Loucy (cell line): ENCODE results near the gene HTR2B.

Experiments
- H2AFZ ChIP-seq: fragments of 200-600 bp; sonication (generic); 2 replicates; pipeline ENCODE4 v1.6.0; 2016; ENCODE audit warnings: antibody characterized with exemption, mild to moderate bottlenecking, low read length, moderate library complexity
- H3F3A ChIP-seq: fragments of 200-600 bp; 2 replicates; pipeline ENCODE4 v1.6.0; 2016; ENCODE audit warnings: antibody characterized with exemption, low read depth, mild to moderate bottlenecking
- H3K27me3 ChIP-seq: fragments of 200-600 bp; sonication (generic); 2 replicates; pipeline ENCODE4 v1.6.1; 2014; ENCODE audit warnings: low read length, mild to moderate bottlenecking; ENCODE audit not compliant: insufficient read depth, poor library complexity, severe bottlenecking
- H3K36me3 ChIP-seq: fragments of 200-600 bp; sonication (generic); 2 replicates; pipeline ENCODE4 v1.6.1; 2016; ENCODE audit warnings: low read length; ENCODE audit not compliant: insufficient read depth
- H3K4me1 ChIP-seq: fragments of 200-600 bp; sonication (generic); 2 replicates; pipeline ENCODE4 v1.5.1; 2014; ENCODE audit warnings: low read length, mild to moderate bottlenecking; ENCODE audit not compliant: insufficient read depth, poor library complexity, severe bottlenecking
- H3K4me2 ChIP-seq: fragments of 200-600 bp; sonication (generic); 2 replicates; pipeline ENCODE4 v1.6.0; 2014; ENCODE audit warnings: antibody characterized with exemption, low read length, low read depth, mild to moderate bottlenecking; ENCODE audit not compliant: poor library complexity, severe bottlenecking
- H3K4me3 ChIP-seq: fragments of 200-600 bp; sonication (generic); 2 replicates; pipeline ENCODE4 v1.5.1; 2014; ENCODE audit warnings: low read length, mild to moderate bottlenecking, mixed read lengths; ENCODE audit not compliant: poor library complexity, severe bottlenecking
- H3K79me2 ChIP-seq: fragments of 200-600 bp; sonication (generic); 2 replicates; pipeline ENCODE4 v1.6.1; 2014; ENCODE audit warnings: low read length; ENCODE audit not compliant: insufficient read depth
- H3K9ac ChIP-seq: fragments of 200-600 bp; sonication (generic); 2 replicates; pipeline ENCODE4 v1.6.0; 2014; ENCODE audit warnings: mild to moderate bottlenecking, low read depth, low read length, moderate library complexity; ENCODE audit not compliant: poor library complexity, severe bottlenecking
- H3K9me2 ChIP-seq: fragments of 200-600 bp; sonication (generic); replicated peaks from 2 replicates; pipeline ENCODE4 v1.6.1; 2016; ENCODE audit warnings: low read depth, low read length, mixed read lengths
- H3K9me3 ChIP-seq: fragments of 200-600 bp; sonication (generic); 2 replicates; pipeline ENCODE4 v1.6.1; 2014; ENCODE audit warnings: mild to moderate bottlenecking, antibody characterized with exemption, low read length, low read depth; ENCODE audit not compliant: insufficient read depth
- H4K20me1 ChIP-seq: fragments of 200-600 bp; sonication (generic); 2 replicates; pipeline ENCODE4 v1.6.0; 2014; ENCODE audit warnings: antibody characterized with exemption, low read length, mild to moderate bottlenecking; ENCODE audit not compliant: insufficient read depth, poor library complexity, severe bottlenecking
- CTCF ChIP-seq: fragments of 200-600 bp; sonication (generic); conservative IDR thresholded peaks from 2 replicates; pipeline ENCODE4 v1.5.1; 2014; ENCODE audit warnings: mild to moderate bottlenecking, antibody characterized with exemption, low read length
- EZH2phosphoT487 ChIP-seq: fragments of 200-600 bp; IDR thresholded peaks from 2 replicates; pipeline ENCODE4 v1.6.1; 2018; ENCODE audit warnings: antibody characterized with exemption, mild to moderate bottlenecking, moderate library complexity, borderline replicate concordance

The HTR2B gene

GRCh38 chr2:231159306-231159705 lies 34.5 kb upstream of the HTR2B start:
- Histone ChIP-seq H4K20me1 (no peaks in the 10 kb centered on the region), H3F3A (no peaks in the 10 kb centered on the region), H3K9me3 (no peaks in the 10 kb centered on the region), H3K79me2 (no peaks in the 10 kb centered on the region), H3K9ac (no peak overlapping the region), H3K4me3 (no peak overlapping the region), H3K36me3 (peaks cover 69% of the 10 kb centered on the region), H3K4me1 (peaks cover 3% of the 10 kb centered on the region), H3K4me2 (no peak overlapping the region), H3K9me2 (no peaks in the 10 kb centered on the region), H3K27me3 (no peaks in the 10 kb centered on the region), H2AFZ (no peak overlapping the region)
- no peak for TF ChIP-seq EZH2phosphoT487
- no peak for TF ChIP-seq CTCF

GRCh38 chr2:231152800-231153557 lies 28.1 kb upstream of the HTR2B start:
- no peaks in the 10 kb centered on the region for H3F3A ChIP-seq
- H3K36me3 ChIP-seq = peaks cover 59% of the 10 kb centered on the region
- H3K9ac ChIP-seq = no peak overlapping the region
- H3K4me1 ChIP-seq = no peaks in the 10 kb centered on the region
- H3K4me3 ChIP-seq = no peak overlapping the region
- H3K79me2 ChIP-seq = no peaks in the 10 kb centered on the region
- H4K20me1 ChIP-seq = no peaks in the 10 kb centered on the region
- no peaks in the 10 kb centered on the region for H3K27me3 ChIP-seq
- no peak overlapping the region for H2AFZ ChIP-seq
- no peaks in the 10 kb centered on the region for H3K9me3 ChIP-seq
- no peaks in the 10 kb centered on the region for H3K9me2 ChIP-seq
- no peak overlapping the region for H3K4me2 ChIP-seq
- TF ChIP-seq EZH2phosphoT487 = no peak
- TF ChIP-seq CTCF = no peak

GRCh38 chr2:231146665-231147064 lies 21.8 kb upstream of the HTR2B start:
- H3K9me2 ChIP-seq = no peaks in the 10 kb centered on the region
- no peaks in the 10 kb centered on the region for H4K20me1 ChIP-seq
- H2AFZ ChIP-seq = no peak overlapping the region
- no peak overlapping the region for H3K9ac ChIP-seq
- no peaks in the 10 kb centered on the region for H3K9me3 ChIP-seq
- H3K36me3 ChIP-seq = peaks cover 55% of the 10 kb centered on the region
- H3K4me3 ChIP-seq = no peak overlapping the region
- no peak overlapping the region for H3K4me2 ChIP-seq
- H3K27me3 ChIP-seq = no peaks in the 10 kb centered on the region
- H3F3A ChIP-seq = no peaks in the 10 kb centered on the region; the same call in 1 of the 2 replicates
- no peaks in the 10 kb centered on the region for H3K4me1 ChIP-seq
- H3K79me2 ChIP-seq = no peaks in the 10 kb centered on the region
- TF ChIP-seq CTCF (no peak), EZH2phosphoT487 (no peak)
